Measurements from ENCODE around the gene PPP1R18. TPM values are rescaled to one million over a fixed set of nuclear protein-coding genes. Genes with fewer than 3 reads are reported as not detected.

Gene PPP1R18
- total and polyA plus RNA-seq, 2 experiments from 2014 or later, result 11.3 to 12.0 TPM

GRCh38 chr6:30689022-30689865, 2.8 kb upstream of the PPP1R18 start:
- no peak for TF ChIP-seq EZH2phosphoT487 (IDR thresholded peaks at IDR 0.05; ENCODE audit: low read depth, severe bottlenecking, unreplicated experiment)
- no peak for TF ChIP-seq EZH2 (IDR thresholded peaks at IDR 0.05; ENCODE audit: borderline replicate concordance)
- TF ChIP-seq CTCF (IDR thresholded peaks at IDR 0.05; ENCODE audit: poor library complexity), result no peak
- Histone ChIP-seq H3K4me1 (ENCODE audit: insufficient read depth) (peaks cover 24% of the 10 kb centered on the region), H3K4me3 (no peak overlapping the region), H3K27me3 (no peaks in the 10 kb centered on the region), H3K36me3 (replicated peaks; ENCODE audit: insufficient read depth, low read depth) (no peaks in the 10 kb centered on the region), H3K9me3 (ENCODE audit: low read depth) (no peaks in the 10 kb centered on the region), H3K27ac (no peak overlapping the region), H2AFZ (no peak overlapping the region), H3K4me2 (peak overlapping the region; percentile 93), H3K9me2 (replicated peaks; ENCODE audit: insufficient read depth) (no peaks in the 10 kb centered on the region), H4K20me1 (ENCODE audit: insufficient read depth, poor library complexity, severe bottlenecking) (peaks cover 4% of the 10 kb centered on the region), H3K79me2 (peaks cover 39% of the 10 kb centered on the region)
- 92% methylated on average over 11 of the region's 11 CpGs for WGBS (ENCODE audit: low lambda C conversion rate, missing lambda C conversion rate)
- DNase-seq (ENCODE audit: low spot score), result no peak

- peaks cover 28% of the 10 kb centered on the region for H3K4me1 ChIP-seq (ENCODE audit: insufficient read depth)
- no peaks in the 10 kb centered on the region for H3K27me3 ChIP-seq
- DNase-seq (ENCODE audit: low spot score), result no peak
- no peak overlapping the region for H3K4me3 ChIP-seq
- peak overlapping the region; percentile 93 for H3K4me2 ChIP-seq
- peaks cover 46% of the 10 kb centered on the region for H3K79me2 ChIP-seq
- TF ChIP-seq EZH2 (IDR thresholded peaks at IDR 0.05; ENCODE audit: borderline replicate concordance) (no peak), CTCF (IDR thresholded peaks at IDR 0.05; ENCODE audit: poor library complexity) (no peak), EZH2phosphoT487 (IDR thresholded peaks at IDR 0.05; ENCODE audit: low read depth, severe bottlenecking, unreplicated experiment) (no peak)
- H3K27ac ChIP-seq, result peak overlapping the region; percentile 98
- no peak overlapping the region for H2AFZ ChIP-seq
- no peaks in the 10 kb centered on the region for H3K36me3 ChIP-seq (replicated peaks; ENCODE audit: insufficient read depth, low read depth)
- 94% methylated on average over 9 of the region's 9 CpGs for WGBS (ENCODE audit: low lambda C conversion rate, missing lambda C conversion rate)
- no peaks in the 10 kb centered on the region for H3K9me2 ChIP-seq (replicated peaks; ENCODE audit: insufficient read depth)
- peaks cover 4% of the 10 kb centered on the region for H4K20me1 ChIP-seq (ENCODE audit: insufficient read depth, poor library complexity, severe bottlenecking)
- H3K9me3 ChIP-seq (ENCODE audit: low read depth), result no peaks in the 10 kb centered on the region
These were observed 2.1 kb upstream of the PPP1R18 start for GRCh38 chr6:30688569-30688968.

- no peaks in the 10 kb centered on the region for H3K27me3 ChIP-seq
- no peak for TF ChIP-seq EZH2 (IDR thresholded peaks at IDR 0.05; ENCODE audit: borderline replicate concordance)
- no peak for TF ChIP-seq EZH2phosphoT487 (IDR thresholded peaks at IDR 0.05; ENCODE audit: low read depth, severe bottlenecking, unreplicated experiment)
- peak; percentile 22 for TF ChIP-seq CTCF (IDR thresholded peaks at IDR 0.05; ENCODE audit: poor library complexity)
- 30% methylated on average over 16 of the region's 22 CpGs for WGBS (ENCODE audit: low lambda C conversion rate, missing lambda C conversion rate)
- H3K4me2 ChIP-seq, result peak overlapping the region; percentile 93
- no peaks in the 10 kb centered on the region for H3K36me3 ChIP-seq (replicated peaks; ENCODE audit: insufficient read depth, low read depth)
- H4K20me1 ChIP-seq (ENCODE audit: insufficient read depth, poor library complexity, severe bottlenecking), result peaks cover 4% of the 10 kb centered on the region
- DNase-seq (ENCODE audit: low spot score), result peak; percentile 63
- peaks cover 35% of the 10 kb centered on the region for H3K4me1 ChIP-seq (ENCODE audit: insufficient read depth)
- peak overlapping the region; percentile 98 for H3K27ac ChIP-seq
- H2AFZ ChIP-seq, result peak overlapping the region; percentile 86
- H3K9me2 ChIP-seq (replicated peaks; ENCODE audit: insufficient read depth), result no peaks in the 10 kb centered on the region
- H3K4me3 ChIP-seq, result peak overlapping the region; percentile 94
- H3K79me2 ChIP-seq, result peaks cover 53% of the 10 kb centered on the region
- no peaks in the 10 kb centered on the region for H3K9me3 ChIP-seq (ENCODE audit: low read depth)
These were observed 1.4 kb upstream of the PPP1R18 start for GRCh38 chr6:30687659-30688431.

All from hepatocyte (in vitro differentiated cells).